GM19455 (cell line): ENCODE measurements around the gene SLC26A6.

Experiments
- ATAC-seq: cut with Tn5 transposase; IDR thresholded peaks from one replicate; pipeline ENCODE4 v1.9.1; 2021; ENCODE audit not compliant: unreplicated experiment

SLC26A6 gene

GRCh38 chr3:48599509-48600285, 35.6 kb downstream of the SLC26A6 start:
- ATAC-seq, result no peak

- no peak for ATAC-seq
Observed at GRCh38 chr3:48599077-48599501, 36.2 kb downstream of the SLC26A6 start.

- ATAC-seq, result no peak
Observed at GRCh38 chr3:48598323-48599076, 36.8 kb downstream of the SLC26A6 start.

GRCh38 chr3:48597408-48597800, 37.9 kb downstream of the SLC26A6 start:
- no peak for ATAC-seq

DNA sequence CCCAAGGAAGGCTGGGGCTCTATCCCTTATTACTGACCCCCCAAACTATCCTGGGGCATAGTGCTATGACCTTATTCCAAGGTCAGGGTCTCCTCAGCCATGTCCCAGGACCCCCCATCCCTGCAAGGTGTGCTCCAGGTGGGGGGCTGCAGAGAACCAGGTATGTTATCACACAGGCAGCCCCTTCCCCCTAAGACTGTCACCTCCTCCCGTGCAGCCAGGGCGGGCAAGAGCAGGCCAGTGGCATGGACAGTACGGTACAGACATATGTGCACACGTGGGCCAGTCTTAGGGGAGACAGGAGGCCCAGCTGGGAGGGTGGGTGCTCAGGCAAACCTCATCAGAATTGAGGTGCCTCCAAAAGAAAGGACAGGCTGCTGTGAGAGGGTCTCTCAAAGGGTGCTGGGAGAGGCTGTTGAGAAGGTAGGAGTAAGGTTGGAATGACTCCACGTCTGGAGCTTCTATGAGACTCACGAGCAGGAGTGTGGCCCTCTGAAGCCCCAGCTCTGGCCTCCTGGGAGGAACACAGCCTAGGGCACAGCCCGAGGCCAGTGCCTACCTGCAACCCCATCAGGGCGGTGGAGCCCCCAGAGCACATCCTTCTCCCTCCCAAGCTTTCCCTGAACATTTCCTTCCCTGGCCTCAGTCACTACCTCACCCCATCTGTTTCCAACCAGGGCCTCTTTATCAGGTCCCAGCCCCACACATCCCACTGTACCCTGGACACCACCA, 38.4 kb downstream of the SLC26A6 start:
- no peak for ATAC-seq

GRCh38 chr3:48596157-48596556, 39.1 kb downstream of the SLC26A6 start:
- ATAC-seq, result no peak

DNA sequence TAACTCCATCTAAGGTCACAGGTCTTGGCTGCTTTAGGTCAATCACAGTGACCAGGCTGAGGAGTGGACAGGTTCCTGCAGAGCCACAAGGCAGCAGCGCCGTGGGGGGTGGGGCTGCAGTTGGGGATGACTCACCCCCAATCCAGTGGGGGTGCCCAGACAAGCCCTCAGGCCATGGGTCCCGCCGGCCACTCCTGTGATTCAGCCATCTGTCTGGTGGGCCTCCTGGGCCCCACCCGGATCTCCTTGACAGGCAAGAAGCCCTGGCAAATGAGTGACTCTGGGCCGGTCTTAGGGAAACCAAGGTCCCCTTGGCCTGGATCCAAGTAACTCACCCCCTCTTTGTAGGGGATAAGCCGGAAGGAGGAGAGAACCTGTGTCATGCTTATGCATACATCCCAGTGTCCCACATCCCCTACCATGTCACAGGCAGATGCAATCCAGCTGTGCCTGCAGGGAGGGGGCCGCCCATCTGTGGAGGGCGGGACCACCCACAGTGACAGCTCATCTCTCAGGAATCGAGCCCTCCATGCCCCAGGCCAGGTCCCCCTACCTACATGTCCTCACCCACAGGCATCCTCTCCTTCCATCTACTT, 39.6 kb downstream of the SLC26A6 start:
- no peak for ATAC-seq

DNA sequence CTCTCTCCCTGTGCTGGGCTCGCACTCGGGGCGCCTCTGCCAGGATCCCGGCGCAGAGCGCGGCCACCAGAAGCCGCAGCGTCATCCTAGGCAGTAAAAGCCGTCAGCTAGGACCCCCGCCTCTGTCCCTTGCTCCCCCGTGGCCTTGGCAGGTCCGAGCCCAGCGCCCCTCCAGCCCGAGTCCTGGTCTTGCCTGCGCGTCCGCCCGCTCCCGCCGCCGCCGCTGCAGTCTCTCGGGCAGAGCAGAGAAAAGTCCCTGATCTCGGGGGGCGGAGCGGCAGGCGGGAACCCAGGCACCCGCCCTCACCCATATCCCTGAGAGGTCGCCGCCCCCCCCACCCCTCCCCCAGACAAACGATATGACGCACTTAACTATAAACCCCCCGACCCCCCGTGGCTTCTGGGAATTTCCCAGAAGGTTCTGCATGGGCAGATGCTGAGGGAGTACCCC, 40.2 kb downstream of the SLC26A6 start, which contains the start of gene COL7A1:
COL7A1 (minus strand) TSS at position 255 of the 451 bp plus-strand sequence; CDS start at position 85, 170 bp downstream.
- no peak for ATAC-seq

- ATAC-seq, result no peak
Observed at GRCh38 chr3:48594417-48595049, 40.7 kb downstream of the SLC26A6 start.

- no peak for ATAC-seq
Observed at GRCh38 chr3:48593337-48593736, 41.9 kb downstream of the SLC26A6 start.

DNA sequence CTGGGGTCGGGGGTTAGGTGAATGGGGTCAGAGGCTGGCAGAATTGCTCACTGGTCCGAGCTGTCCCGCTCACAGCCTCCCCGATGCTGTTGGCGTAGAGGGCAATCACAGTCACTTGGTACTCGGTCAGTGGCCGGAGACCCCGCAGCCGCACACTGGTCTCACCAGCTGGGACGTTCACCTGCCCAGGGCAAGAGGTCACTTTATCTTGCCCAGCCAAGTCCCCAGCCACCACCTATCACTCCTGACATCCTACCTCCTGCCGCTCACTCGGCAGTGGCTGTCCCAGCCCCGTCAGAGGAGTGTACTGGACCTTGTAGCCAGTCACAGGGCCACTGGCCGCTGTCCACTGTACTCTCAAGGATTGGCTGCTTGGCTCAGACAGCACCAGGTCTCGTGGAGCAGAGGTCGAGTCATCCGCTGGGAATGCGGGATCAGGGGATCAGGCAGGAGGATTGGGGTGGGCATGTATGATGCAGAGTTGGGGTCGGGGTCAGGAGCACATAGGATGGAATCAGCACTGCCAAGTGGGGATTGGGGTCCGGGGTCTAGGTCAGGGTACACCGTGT, 42.7 kb downstream of the SLC26A6 start:
- no peak for ATAC-seq

DNA sequence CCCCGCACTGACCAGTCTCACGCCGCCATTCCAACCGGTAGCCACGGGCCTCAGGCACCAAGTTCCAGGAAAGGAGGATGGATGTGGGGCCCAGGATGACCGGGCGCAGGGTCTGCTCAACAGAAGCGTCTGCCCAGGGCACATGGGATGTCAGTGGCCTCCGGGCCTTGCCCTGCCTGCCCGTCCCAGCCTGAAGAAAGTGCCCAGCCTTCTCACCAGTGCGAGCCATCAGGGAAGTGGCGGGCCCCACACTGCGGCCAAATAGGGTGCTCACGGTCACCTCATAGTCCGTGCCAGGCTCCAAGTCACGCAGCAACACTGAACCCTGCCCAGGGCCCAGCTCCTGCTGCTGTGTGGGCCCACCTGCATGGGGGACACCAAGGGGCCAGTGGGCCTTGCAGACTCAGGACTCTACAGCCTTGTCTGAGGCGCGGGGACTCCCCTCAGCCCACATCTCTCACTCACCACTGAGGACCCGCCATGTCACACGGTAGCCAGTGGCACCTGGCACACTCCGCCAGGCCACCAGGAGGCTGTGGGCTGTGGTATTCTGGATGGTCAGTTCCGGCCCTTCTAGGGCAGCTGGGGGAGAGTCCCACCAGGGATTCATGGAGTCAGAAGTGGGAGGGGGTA, 43.3 kb downstream of the SLC26A6 start:
- ATAC-seq, result no peak

GRCh38 chr3:48591436-48591835, 43.8 kb downstream of the SLC26A6 start:
- ATAC-seq, result no peak

DNA sequence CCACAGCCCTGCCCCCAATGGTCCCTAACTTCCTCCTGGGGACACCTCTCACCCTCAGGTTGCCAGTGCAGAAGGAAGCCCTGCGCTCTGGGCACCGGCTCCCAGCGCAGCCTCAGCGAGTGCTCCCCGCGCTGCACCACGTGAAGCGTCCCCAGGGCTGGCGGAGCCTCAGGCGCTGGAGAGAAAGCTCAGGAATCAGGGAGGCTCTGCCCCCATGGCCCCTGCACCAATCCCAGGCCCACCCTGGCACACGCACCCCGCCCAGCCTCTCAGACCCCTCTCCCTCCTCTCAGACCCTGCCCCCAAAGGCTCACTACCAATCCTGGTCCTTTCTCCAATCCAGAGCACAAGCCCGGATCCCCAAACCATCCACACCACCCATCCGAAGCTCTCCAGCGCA, 47.0 kb downstream of the SLC26A6 start:
- no peak for ATAC-seq

DNA sequence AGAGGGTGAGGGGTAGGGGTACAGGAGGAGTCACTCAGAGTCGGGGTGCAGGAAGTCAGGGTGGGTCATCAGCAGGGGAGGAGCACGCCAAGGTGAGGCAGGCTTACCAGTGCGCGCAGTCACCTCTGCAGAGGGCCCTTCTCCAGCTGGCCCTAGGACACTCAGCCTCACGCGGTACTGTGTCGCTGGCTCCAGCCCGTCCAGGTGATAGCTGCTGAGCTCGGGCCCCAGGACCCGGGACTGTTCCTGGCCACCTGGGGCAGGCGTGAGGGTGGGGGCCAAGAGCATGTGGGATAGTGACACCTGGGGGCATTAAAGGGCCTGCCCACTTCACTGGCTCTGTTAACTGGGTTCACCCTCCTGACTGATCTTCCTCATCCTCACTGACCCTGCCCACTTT, 47.6 kb downstream of the SLC26A6 start:
- ATAC-seq, result no peak

DNA sequence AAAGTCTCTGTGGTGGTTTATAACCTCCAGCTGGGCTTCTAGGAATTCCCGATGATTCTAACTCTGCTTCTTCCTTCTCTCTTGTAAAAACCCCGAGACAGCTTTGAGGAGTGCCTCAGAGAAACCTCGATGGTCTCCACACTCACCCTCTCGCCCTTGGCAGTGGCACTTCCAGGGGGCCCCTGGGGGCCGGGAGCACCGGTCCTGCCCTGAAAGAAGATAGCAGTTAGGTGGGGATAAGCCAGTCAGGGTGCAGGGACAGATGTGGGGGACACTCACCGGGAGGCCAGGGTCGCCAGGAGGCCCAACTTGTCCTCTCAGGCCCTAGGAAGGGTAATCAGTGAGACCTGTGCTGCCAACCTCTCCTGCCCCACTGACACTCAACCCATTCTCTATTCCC, 49.9 kb downstream of the SLC26A6 start:
- no peak for ATAC-seq

- no peak for ATAC-seq
Observed at GRCh38 chr3:48584836-48585235, 50.4 kb downstream of the SLC26A6 start.

DNA sequence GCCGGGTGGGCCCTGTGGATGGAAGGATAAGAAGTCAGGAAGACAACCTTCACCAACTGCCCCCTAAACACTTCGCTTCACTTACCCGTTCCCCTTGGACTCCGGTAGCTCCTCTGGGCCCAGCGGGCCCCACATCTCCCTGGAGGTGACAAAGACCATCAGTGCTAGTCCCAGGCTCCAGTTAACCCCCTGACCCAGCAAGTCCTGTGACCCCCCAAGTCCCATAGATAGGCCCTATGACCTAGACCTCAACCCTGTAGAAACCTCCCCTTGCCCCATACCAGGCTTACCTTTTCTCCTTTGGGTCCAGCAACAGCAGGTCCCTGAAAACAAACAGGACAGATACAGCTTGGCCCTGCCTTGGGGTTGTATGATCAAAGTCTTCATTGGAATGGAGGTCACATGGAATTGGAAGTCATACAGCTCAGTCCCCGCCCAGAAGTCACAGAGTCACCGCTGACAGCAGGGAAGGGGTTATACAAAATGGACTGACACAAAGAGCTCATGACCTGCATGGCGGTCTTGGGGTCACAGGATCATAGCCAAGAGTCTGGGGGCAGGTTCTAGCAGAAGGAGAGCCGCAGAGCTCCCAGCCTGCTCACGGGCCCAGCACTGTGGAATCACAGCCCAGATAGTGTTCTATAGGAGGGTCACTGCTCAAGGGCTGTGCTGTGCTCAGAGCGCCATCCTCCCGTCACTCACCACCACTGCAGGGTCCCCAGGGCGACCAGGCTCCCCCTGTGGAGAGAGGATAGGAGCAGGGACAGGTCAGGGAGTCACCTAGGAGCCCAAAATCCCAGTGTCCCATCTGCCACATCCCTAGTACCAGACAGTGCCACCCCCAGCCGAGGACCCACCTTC, 53.4 kb downstream of the SLC26A6 start:
- no peak for ATAC-seq

DNA sequence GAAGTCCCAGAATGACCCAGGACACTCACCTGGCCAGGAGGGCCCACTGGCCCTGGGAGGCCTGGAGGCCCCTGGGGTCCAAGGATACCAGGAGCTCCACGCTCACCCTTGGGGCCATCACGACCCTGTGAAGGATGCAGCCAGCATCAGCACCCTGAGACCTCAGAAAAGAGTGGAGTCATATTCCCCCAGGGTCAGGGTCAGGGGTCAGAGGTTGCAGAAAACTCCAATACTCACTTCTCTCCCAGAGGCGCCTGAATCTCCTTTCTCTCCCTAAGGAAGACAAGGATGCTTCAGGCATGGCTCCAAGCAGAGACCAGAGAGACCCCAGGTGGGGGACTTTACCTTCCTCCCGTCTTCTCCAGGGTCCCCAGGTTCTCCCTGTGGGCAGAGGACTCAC, 58.6 kb downstream of the SLC26A6 start:
- no peak for ATAC-seq
